ENCODE data around the gene MAP6.

- TF ChIP-seq RARB (CRISPR knock-in tag; IDR thresholded peaks at IDR 0.05) (no peak), BACH2 (CRISPR knock-in tag; IDR thresholded peaks at IDR 0.05; ENCODE audit: borderline replicate concordance) (no peak), ESRRG (CRISPR knock-in tag; IDR thresholded peaks at IDR 0.05) (no peak), TCF4 (CRISPR knock-in tag; IDR thresholded peaks at IDR 0.05; ENCODE audit: borderline replicate concordance) (no peak), ZFP30 (CRISPR knock-in tag; IDR thresholded peaks at IDR 0.05) (no peak)
Observed at GRCh38 chr11:75555079-75555811, 113.6 kb downstream of the MAP6 start.

Data from SK-N-SH treated with all-trans-retinoic acid at 6 μM for 48 hours (cell line).